ENCODE measurements around the gene ZNF468. TPM values are rescaled to one million over a fixed set of nuclear protein-coding genes. Genes with fewer than 3 reads are reported as not detected.
A peak's percentile ranks its signal among the peaks of the same experiment; 100 is the strongest.
"Not testable (repeated sequence)": the region's sequence is repeated elsewhere in the genome, so short reads cannot be mapped to it uniquely, and the experiment has no call there.

ZNF468 gene
- polyA plus RNA-seq, 3 donors from 2014 or later: 22.5 to 40.5 (median 35.5) TPM

DNA sequence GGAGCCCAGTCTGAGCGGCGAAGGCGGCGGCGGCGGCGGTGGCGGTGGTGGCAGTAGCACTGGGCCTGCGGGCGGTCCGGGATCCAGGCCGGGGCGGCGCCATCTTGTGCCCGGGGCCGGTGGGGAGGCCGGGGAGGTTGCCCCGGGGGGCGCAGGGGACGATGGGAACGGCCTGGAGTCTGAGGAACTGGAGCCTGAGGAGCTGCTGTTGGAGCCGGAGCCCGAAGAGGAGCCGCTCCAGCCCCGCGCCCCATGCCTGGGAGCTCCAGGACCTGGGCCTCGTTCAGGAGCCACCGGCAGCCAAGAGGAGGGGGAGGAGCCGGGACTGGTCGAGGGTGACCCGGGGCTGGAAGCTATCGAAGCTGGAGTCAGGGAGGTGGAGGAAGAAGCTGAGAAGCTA, 47.6 kb downstream of the ZNF468 start:
- Mint-ChIP-seq H3K27ac (no peak overlapping the region), H3K27me3 (ENCODE audit: low read depth in 3 of 3) (peaks cover 0 to 2% (median 0%) of the 10 kb centered on the region in 3 donors), H3K9me3 (peaks cover under 1 to 33% (median 22%) of the 10 kb centered on the region in 6 donors), H3K36me3 (peaks cover 44 to 64% (median 60%) of the 10 kb centered on the region in 3 donors), H3K4me3 (no peak overlapping the region), H3K4me1 (peaks cover 0 to 5% of the 10 kb centered on the region in 2 donors)
- no peak for DNase-seq

DNA sequence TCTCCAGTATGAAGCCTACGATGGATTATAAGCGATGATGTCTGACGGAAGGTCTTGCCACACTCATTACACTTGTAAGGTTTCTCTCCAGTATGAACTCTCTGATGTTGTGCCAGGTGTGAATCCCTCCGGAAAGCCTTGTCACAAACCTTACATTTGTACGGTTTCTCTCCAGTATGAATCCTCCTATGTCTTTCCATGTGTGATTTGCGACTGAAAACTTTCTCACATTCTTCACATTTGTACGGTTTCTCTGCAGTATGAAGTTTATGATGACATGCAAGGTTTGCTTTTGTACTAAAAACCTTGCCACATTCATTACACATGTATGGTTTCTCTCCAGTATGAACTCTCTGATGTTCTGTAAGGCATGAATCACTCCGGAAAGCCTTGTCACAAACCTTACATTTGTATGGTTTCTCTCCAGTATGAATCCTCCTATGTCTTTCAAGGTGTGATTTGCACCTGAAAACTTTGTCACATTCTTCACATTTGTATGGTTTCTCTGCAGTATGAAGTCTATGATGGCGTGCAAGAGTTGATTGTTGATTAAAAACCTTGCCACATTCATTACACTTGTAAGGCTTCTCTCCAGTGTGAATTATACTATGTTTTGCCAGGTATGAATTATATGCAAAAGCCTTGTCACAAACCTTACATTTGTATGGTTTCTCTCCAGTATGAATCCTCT, 57.3 kb downstream of the ZNF468 start:
- H3K4me1 Mint-ChIP-seq; H3K27me3 Mint-ChIP-seq (ENCODE audit: low read depth in 3 of 3); H3K4me3 Mint-ChIP-seq; DNase-seq; H3K27ac Mint-ChIP-seq: not testable (repeated sequence)
- H3K9me3 Mint-ChIP-seq: peaks cover 68 to 94% (median 90%) of the 10 kb centered on the region in 6 donors
- peaks cover 63 to 82% (median 77%) of the 10 kb centered on the region in 3 donors for H3K36me3 Mint-ChIP-seq

DNA sequence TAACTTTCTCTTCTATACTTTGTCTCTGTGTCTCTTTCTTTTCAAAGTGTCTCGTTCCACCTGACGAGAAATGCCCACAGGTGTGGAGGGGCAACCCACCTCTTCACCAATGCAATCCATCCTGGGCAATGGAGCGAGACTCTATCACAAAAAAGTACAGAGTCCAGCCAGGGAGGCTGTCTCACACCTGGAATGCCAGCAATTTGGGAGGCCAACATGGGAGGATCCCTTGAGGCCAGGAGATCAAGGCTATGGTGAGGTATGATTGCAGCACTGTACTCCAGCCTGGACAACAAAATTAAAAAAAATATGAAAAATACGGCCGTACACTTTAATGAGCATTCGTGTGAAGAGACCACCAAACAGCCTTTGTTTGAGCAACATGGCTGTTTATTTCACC, 68.0 kb downstream of the ZNF468 start:
- DNase-seq: no peak
- peaks cover 2 to 6% (median 3%) of the 10 kb centered on the region in 3 donors for H3K27me3 Mint-ChIP-seq (ENCODE audit: low read depth in 3 of 3)
- H3K4me1 Mint-ChIP-seq: peaks cover 38 to 61% of the 10 kb centered on the region in 2 donors
- peaks cover 0 to 9% (median 2%) of the 10 kb centered on the region in 3 donors for H3K36me3 Mint-ChIP-seq
- peak overlapping the region in 1 of 6 donors; percentile 53 for H3K27ac Mint-ChIP-seq
- H3K9me3 Mint-ChIP-seq: peaks cover 0 to 19% (median 14%) of the 10 kb centered on the region in 6 donors
- H3K4me3 Mint-ChIP-seq: peak overlapping the region in 3 of 5 donors; percentile 33 to 81 (median 41)

Other genes with a start within 250 kb of the ZNF468 start
- gene ZNF83, start 219.3 kb downstream of the ZNF468 start, polyA plus RNA-seq: 10 to 100 TPM in 1 of 3 donors, 1 to 10 TPM in 2; 5.2 to 19.1 (median 8.3) TPM
- 10 to 100 TPM; 18.4 to 75.2 (median 27.4) TPM for gene ZNF611, start 122.6 kb downstream of the ZNF468 start, polyA plus RNA-seq
- gene ZNF600, start 70.8 kb downstream of the ZNF468 start, polyA plus RNA-seq: 100 to 1,000 TPM in 1 of 3 donors, 10 to 100 TPM in 2; 28.2 to 114 (median 42.4) TPM
- 10 to 100 TPM; 25.8 to 59.5 (median 59.4) TPM for gene ZNF28, start 36.0 kb downstream of the ZNF468 start, polyA plus RNA-seq
- 1 to 10 TPM in 2 of 3 donors, not detected in 1; 4.9 to 5.5 TPM for gene ZNF320, start 40.0 kb upstream of the ZNF468 start, polyA plus RNA-seq
- 1 to 10 TPM; 1.9 to 3.9 (median 1.9) TPM for gene ZNF888, start 65.8 kb upstream of the ZNF468 start, polyA plus RNA-seq
- gene ZNF816, start 105.3 kb upstream of the ZNF468 start, polyA plus RNA-seq: 10 to 100 TPM in 1 of 3 donors, 1 to 10 TPM in 2; 9.8 to 21.0 (median 10.0) TPM
- not detected for gene ERVV-1, start 156.3 kb upstream of the ZNF468 start, polyA plus RNA-seq
- not detected for gene ERVV-2, start 187.1 kb upstream of the ZNF468 start, polyA plus RNA-seq
- 10 to 100 TPM in 2 of 3 donors, 1 to 10 TPM in 1; 8.5 to 25.3 (median 13.9) TPM for gene ZNF160, start 245.8 kb upstream of the ZNF468 start, polyA plus RNA-seq